22Rv1 (cell line): Measurements from ENCODE around the gene ANXA2.
A peak's percentile ranks its signal among the peaks of the same experiment; 100 is the strongest.

Experiments
- H3K27ac ChIP-seq: fragments of 450-650 bp; 2 replicates; pipeline ENCODE4 v1.5.1; 2017
- CTCF ChIP-seq: fragments of 450-650 bp; IDR thresholded peaks from 2 replicates; pipeline ENCODE4 v1.5.1; 2017; ENCODE audit warnings: mild to moderate bottlenecking
- ZFX ChIP-seq: fragments of 450-650 bp; IDR thresholded peaks from 2 replicates; pipeline ENCODE4 v1.6.1; 2017; ENCODE audit warnings: antibody characterized with exemption, borderline replicate concordance

Gene ANXA2

GRCh38 chr15:60328852-60329443 lies 68.8 kb downstream of the ANXA2 start:
- peak; percentile 78 for TF ChIP-seq CTCF
- no peak for TF ChIP-seq ZFX
- H3K27ac ChIP-seq = no peak overlapping the region

- no peak overlapping the region for H3K27ac ChIP-seq
- TF ChIP-seq CTCF (peak; percentile 96), ZFX (no peak)
Observed at GRCh38 chr15:60326824-60327654, 70.7 kb downstream of the ANXA2 start.

DNA sequence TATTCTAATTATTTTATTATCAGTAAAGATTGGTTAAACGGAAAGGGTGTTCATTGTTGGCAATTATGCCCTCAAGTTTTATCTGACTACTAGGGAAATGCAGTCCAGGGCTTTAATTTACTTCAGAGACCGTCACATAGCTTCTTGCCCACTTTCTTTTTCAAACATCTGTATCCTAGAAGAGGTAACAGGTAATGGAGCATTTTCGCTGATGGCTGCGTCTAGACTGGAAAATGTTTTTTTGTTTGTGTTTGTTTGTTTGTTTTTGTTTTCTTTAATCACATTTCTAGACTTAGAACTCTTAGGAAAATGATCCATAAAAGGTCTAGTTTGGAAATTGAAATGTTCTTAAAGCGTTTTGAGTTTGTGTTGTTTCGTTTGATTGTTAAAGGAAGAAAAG lies 71.4 kb downstream of the ANXA2 start:
- no peak for TF ChIP-seq ZFX
- no peak for TF ChIP-seq CTCF
- H3K27ac ChIP-seq = no peak overlapping the region

- H3K27ac ChIP-seq = no peak overlapping the region
- TF ChIP-seq CTCF (no peak), ZFX (no peak)
Observed at GRCh38 chr15:60325905-60326304, 71.9 kb downstream of the ANXA2 start.

DNA sequence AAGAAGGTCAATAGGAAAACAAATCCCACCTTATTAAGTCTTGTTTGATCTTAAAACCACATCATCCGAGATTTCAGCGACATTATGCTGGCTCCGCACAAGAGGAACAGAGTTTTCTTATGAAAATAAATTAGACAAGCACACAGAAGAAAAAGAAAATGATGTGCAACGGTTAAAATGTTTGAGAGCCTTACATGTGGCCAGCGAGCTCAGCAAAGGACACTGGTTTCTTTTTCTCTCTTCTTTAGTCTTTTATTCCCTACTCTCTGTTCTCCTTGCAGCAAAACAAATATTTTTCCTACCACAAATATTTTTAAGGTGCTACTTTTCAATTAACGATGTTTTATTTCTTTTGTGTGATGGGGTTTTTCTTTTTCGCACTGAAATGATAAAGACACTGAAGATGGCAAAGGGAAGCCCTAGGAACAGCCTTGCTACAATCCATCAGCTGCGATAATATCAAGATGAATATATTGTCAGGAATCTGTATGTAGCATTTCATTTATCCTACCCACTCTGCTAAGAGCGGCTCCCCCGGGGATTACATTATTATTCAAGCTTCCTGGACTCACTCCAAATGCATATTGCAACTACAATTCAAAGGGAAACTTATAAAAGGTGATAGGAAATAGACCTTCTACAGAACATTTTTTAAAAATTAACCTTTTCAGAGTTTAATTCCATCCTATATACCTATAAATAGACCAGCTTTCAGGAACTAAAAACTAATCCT lies 72.9 kb downstream of the ANXA2 start:
- no peak overlapping the region for H3K27ac ChIP-seq
- TF ChIP-seq ZFX = no peak

DNA sequence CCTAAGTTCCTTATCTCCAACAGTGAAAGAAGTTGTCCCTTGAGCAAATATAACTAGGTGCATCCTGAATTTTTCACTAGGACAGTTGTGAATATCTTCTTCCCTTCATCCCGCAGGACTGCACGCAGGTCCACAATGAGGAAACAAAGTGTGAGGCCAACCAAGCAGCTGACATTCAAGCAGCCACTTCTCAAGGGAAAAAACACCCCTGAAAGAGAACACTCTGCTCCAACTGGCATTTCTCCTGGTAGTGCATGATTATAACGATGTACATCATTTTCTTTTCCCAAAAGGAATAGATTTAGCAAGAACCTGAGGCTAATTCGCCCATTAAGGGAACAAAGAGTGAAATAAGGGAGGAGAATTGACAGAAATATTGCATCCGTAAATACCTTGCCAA lies 74.5 kb downstream of the ANXA2 start:
- H3K27ac ChIP-seq = no peak overlapping the region
- no peak for TF ChIP-seq CTCF
- no peak for TF ChIP-seq ZFX

- no peak for TF ChIP-seq CTCF
- no peak for TF ChIP-seq ZFX
- no peak overlapping the region for H3K27ac ChIP-seq
Observed at GRCh38 chr15:60320365-60320764, 77.4 kb downstream of the ANXA2 start.
